A673 (cell line): Measurements from ENCODE around the gene PDHB.

ENCODE experiments used
- EZH2 ChIP-seq: fragments of 200-600 bp; sonication (generic); IDR thresholded peaks from 2 replicates; pipeline ENCODE4 v1.6.1; 2017; ENCODE audit warnings: borderline replicate concordance, low read depth, mild to moderate bottlenecking, mixed read lengths, antibody characterized with exemption, low read length; ENCODE audit not compliant: poor library complexity, severe bottlenecking
- TF ChIP-seq, protein P1 (sequence below): fragments of 300-800, 200-600 bp; sonication (generic); conservative IDR thresholded peaks from 2 replicates; pipeline ENCODE4 v1.5.1; 2017; ENCODE audit warnings: low read depth, mild to moderate bottlenecking, antibody characterized with exemption, low read length, moderate library complexity, mixed read lengths

DNA sequence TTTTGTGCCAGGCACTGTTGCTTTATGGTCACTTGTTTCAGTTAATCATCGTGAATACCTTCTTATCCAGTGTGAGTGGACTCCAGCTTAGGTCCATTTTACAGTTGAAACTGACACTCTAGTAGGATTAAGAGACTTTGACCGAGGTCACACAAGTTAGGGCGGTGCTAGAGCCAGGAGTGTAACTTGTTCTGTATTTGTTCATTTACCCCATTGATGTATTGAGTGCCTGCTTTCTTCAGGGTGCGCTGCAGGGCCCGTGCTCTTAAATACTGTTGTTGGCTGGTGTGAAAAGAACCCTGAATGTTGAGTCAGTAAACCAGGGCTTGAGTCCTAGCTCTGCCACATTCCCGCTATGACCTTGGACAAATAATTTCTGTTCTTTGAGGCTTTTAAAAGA lies 15.4 kb downstream of the PDHB start:
- TF ChIP-seq, protein P1, sequence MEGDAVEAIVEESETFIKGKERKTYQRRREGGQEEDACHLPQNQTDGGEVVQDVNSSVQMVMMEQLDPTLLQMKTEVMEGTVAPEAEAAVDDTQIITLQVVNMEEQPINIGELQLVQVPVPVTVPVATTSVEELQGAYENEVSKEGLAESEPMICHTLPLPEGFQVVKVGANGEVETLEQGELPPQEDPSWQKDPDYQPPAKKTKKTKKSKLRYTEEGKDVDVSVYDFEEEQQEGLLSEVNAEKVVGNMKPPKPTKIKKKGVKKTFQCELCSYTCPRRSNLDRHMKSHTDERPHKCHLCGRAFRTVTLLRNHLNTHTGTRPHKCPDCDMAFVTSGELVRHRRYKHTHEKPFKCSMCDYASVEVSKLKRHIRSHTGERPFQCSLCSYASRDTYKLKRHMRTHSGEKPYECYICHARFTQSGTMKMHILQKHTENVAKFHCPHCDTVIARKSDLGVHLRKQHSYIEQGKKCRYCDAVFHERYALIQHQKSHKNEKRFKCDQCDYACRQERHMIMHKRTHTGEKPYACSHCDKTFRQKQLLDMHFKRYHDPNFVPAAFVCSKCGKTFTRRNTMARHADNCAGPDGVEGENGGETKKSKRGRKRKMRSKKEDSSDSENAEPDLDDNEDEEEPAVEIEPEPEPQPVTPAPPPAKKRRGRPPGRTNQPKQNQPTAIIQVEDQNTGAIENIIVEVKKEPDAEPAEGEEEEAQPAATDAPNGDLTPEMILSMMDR: no peak
- TF ChIP-seq EZH2: no peak
